H54 (cell line): ENCODE results near the gene THEM4.

Source experiments
- DNase-seq: peaks from one replicate; pipeline ENCODE4 v3.0.0; 2011; ENCODE audit warnings: low spot score, mixed read lengths; ENCODE audit not compliant: insufficient read length
- FAIRE-seq: peaks from 3 replicates; lab custom pipeline; 2011; peaks lifted over from hg19 to GRCh38; lab: Jason Lieb, UNC
- POLR2A ChIP-seq: IDR thresholded peaks from 2 replicates; pipeline ENCODE4 v1.6.1; 2011; ENCODE audit warnings: low read depth, mild to moderate bottlenecking, low read length

The THEM4 gene

DNA sequence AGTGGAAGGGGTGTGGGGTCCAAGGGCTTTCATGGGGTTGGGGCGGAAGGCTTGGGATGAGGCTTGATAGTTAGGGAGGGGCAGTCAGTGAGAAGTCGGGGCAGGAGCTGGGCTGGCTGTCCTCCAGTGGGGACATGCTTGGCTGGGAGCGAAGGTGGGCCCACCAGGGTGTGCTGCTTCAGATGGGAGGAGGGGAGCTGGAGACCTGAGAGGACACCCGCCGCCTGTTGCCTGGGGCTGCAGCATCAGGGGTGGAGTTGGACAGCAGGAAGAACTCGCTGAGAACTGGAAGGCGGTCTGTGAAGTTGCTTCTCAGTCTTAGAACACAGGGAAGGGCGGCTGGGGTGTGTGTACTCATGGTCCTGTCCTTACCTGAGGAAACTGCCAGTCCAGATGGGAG lies 57.4 kb downstream of the THEM4 start:
- FAIRE-seq (no peak), DNase-seq (no peak)
- TF ChIP-seq POLR2A = no peak

DNA sequence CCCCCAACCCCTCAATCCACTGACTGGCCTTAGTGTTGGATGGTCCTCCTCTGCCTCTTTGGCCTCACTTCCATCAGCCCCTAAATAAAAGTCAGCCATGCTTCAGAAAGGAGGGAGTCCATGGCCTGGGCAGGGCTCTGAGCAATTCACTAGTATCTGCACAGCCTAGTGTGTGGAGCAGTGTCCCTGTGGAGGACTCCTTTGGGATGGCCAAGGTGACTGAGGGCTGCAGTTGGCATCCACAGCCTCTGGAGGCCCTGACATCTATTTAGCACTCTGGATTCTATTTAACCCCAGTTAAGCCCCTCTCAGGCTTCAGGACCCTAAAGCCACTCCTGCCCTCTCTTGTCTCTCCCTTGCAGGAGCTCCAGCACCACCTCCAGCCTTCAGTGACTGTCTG lies 59.4 kb downstream of the THEM4 start:
- FAIRE-seq = no peak
- no peak for TF ChIP-seq POLR2A
- DNase-seq = no peak

DNA sequence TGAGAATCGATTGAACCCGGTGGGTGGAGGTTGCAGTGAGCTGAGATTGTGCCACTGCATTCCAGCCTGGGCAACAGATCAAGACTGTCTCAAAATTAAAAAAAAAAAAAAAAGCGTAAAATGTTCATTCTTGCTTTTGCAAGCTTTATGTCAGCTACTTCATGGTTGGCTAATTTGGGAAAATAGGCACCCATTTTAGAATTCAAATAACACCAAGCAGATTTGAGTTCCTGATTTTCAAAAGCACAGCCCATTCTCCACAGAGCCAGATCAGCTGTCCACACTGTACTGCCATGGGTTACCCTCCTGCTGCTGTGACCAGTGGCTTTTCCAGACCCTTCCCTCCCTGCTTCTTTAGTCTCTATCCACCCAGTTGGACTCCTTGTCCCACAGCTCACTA lies 60.2 kb downstream of the THEM4 start:
- DNase-seq (no peak), FAIRE-seq (no peak)
- TF ChIP-seq POLR2A = no peak

DNA sequence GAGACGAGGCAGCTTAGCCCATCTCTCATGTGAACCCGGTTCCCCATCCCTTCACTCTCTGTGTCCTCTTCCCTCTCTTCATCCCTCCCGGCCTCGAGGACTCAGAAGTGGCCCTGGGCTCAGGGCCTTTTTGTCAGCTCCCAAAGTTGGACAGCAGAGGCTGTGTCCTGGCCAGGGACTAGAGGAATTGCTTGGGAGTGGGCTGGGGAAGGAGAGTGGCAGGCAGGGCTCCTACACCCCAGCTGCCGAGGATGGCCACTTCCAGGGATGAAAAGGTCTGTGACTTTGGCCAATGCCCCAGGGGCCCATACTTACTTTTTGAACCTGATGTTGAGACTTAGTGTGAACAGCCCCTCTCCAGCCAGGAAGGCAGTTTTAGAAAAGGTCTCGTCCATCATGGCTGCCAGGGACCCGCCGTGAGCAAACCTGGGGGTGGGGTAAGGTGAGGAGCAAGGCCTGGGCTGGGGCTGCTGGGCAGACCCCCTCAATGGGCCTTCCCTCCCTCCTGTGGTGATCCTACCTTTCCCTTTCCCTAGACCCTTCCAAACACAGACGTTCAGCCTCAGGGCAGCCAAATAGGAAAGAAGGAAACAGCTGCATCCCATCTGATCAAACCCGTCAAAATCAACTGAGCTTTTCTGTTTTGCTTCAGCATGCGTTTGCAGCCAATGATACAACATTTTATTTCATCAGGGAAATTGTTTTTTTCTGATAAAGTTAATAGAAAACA lies 61.3 kb downstream of the THEM4 start:
- DNase-seq (no peak), FAIRE-seq (no peak)
- TF ChIP-seq POLR2A = no peak

DNA sequence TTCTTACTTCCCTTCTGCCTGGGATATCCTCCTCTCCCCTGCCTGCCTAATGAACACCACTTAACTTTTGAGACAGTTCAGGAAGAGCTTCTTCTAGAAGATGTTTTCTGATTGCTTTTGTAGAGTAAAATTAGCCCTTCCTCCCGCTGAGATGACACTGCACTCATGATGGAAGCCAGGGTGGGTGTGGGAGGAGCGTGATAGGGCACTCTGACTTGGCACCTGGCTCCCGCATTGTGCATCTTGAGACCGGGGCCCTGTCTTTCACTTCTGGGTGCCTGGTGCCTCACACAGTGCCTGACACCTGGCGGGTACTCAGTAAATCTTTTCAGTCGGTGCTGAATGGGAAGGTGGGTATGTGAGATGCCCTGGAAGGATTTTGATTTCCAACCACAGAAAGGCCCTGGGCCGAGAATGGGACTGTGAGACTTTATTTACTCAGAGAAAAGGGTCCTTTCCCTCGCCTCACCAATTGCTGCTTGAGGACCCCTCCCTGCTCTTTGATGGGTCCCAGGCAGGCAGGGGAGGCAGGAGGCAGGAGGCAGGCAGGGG lies 62.5 kb downstream of the THEM4 start:
- no peak for FAIRE-seq
- DNase-seq = no peak
- no peak for TF ChIP-seq POLR2A

DNA sequence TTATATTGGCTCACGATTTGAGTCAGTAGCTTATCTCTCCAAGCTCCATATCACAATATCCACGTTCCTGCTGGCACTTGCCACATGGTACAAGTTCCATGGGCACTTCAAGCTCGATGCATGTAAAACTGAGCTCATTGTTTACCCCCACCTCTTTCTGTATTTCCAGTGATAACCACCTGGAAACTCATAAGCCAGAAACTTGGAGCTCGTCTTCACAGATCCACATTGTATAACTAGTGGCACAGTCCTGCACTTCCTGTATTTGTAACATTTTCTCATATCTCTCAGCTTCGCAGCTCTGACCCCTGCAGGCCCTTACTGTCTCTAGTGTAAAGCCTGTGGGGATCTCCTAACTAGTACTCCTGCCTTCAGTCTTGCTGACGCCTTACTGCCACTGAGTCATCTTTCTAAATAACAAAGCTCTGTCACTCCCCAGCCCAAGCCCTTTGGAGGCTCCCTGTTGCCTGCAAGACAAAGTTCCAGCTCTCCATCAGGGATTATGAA lies 63.2 kb downstream of the THEM4 start:
- no peak for TF ChIP-seq POLR2A
- FAIRE-seq = no peak
- DNase-seq = no peak

DNA sequence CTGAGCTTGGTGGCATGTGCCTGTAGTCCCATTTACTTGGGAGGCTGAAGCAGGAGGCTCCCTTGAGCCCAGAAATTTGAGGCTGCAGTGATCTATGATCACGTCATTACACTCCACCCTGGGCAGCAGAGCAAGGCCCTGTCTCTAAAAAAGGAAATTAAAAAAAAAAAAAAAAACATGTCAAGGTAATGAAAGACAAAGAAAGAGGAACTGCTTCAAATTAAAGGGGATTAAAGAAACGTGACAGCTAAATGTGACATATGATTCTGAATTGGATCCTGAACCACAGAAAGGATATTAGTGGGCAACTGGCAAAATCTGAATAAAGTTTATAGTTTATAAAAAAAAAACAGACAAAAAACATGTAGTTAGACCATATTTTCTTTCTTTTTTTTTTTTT lies 65.9 kb downstream of the THEM4 start:
- FAIRE-seq (no peak), DNase-seq (no peak)
- TF ChIP-seq POLR2A = no peak

DNA sequence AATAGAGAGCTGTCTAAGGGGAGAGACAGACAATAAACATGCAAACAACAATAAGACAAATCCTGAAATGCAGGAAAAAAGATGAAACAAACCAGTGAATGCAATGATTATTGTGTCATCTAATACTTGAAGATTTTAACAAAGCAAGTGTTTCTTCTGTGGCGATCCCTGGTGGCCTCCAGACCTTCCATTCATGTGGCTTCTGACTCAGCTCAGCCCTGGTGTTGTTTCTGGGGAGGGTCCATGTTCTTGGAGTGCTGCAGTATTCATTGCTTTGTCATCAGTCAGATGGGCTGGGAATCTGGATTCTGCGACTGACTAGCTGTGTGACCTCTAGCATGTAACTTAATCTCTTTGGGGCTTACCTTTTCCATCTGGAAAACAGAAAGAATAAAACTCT lies 68.2 kb downstream of the THEM4 start:
- DNase-seq = no peak
- TF ChIP-seq POLR2A = no peak
- no peak for FAIRE-seq

DNA sequence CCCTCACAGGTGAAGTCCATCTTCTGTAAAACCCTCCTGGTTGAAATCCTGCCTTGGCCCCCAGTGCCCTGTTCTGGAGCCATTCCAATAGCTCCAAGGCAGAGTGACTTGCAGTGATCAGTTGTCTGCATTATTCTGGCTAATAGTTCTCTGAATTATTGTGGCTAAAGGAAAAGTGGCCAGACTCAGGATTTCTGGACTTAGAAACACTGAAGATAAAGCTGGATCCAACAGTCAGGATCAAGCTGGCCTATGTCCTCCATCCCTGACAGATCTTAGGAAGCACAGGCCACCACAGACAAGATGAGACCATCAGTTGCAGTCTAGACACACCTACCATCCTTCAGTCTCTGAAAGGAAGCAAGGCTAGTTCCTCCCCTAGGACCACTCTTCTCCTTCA lies 68.9 kb downstream of the THEM4 start:
- FAIRE-seq = no peak
- no peak for DNase-seq
- no peak for TF ChIP-seq POLR2A

DNA sequence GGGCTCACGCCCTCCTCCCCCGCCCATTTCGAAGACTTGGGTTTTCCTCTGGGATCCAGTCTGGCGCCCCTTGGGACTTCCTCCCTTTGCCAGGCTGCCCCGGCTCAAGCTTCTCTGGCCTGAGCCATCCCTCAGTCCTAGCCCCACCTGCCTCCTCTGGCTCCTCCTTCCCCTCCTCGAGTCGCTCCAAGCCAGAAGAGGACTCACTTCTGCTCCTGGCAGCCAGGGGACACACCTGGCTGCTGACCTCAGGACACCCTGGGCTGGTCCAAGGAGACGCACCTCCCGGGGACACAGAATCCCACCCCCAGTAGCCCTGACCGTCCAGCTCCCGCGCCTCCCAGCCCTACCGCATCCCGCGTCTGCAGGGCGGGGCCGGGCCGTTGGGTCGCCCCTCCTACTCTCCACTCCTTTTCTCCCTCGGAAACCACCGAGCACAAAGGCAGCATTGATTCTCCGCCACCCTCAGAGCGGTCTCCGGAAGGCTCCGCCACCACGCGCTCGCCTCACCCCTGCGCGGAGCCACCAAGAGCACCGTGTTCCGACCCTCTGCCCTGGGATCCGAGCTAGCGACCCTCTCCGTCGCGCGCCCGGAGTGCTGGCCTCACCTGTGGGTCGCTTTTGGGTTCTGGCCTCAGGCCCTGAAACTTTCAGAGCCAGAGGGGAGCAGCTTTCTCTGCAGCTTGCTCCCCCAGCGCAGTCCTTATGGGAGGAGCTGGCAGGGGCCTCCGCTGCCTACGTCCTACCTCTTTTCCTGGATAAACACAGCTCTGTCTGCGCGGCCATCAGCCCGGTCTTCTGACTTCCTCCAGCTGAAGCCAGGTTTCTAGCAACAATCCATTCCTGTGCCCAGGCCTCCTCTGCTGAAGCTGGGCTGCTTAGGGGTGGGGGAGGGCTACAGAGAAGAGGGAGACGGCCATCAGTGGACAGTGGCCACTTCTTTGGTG lies 69.6 kb downstream of the THEM4 start, which contains the start of gene C2CD4D:
C2CD4D (minus strand) TSS at position 364 of the 947 bp plus-strand sequence. CDS start 831 bp downstream, outside the sequence.
- peak; percentile 85; the same call in 1 of the 2 replicates for TF ChIP-seq POLR2A
- no peak for FAIRE-seq
- DNase-seq = no peak

DNA sequence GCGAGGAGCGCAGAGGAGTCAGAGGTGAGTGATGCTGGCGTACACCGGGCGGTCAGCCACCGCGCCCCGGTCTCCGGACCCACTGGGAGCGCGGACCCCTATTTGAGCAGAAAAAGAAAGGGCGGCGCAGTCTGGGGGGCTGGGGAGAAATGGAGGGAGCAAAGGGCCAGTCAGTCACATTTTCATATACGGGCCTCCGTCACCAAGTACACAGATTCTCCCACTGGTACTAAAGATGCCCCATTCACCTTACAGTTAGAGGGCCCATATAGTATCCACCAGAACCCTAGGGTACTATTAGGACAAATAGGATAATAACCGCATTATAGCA lies 70.3 kb downstream of the THEM4 start:
- TF ChIP-seq POLR2A = no peak
- FAIRE-seq = no peak

DNA sequence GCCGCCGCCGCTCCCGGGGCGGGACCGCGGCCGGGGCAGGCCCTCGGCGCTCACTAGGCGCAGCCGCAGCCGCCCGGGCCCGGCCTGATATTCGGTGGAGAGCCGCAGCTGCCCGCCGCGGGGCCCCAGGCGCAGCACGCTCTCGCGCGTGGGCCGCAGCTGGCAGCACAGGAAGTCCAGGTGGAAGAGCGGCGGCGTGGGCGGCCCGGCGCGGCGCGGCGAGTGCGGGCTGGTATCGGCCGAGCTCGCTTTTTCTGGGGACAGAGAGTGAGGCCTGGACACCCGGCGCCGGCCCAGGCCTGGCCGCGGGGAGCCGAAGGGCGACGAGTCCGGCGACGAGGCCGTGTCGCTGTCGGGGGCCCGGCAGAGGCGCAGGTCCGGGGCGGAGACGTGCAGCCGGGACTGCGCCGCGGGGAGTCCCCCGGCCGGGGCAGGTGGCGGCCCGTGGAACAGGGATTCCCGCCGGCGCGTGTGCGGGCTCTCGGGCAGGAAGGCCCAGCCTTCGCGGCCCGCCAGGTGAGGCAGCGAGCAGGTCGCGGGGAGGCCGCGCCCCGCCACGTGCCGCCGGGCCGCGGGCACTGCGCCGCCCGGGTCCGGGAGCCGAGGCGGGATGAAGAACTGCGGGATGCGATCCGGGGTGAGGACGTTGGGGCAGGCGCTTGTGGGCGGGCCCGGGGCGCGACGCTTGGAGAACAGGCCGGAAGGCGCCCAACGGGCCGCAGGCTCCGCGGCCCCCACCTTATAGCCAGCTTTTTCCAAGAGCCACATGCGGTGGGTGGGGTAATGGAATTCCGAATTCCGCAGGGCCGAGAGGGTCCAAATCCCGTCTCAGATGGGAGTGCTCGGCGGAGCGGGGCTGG lies 70.9 kb downstream of the THEM4 start:
- no peak for TF ChIP-seq POLR2A
- DNase-seq (no peak), FAIRE-seq (no peak)

More for the DNA sequence above, 70.3 kb downstream of the THEM4 start:
- no peak for DNase-seq

DNA sequence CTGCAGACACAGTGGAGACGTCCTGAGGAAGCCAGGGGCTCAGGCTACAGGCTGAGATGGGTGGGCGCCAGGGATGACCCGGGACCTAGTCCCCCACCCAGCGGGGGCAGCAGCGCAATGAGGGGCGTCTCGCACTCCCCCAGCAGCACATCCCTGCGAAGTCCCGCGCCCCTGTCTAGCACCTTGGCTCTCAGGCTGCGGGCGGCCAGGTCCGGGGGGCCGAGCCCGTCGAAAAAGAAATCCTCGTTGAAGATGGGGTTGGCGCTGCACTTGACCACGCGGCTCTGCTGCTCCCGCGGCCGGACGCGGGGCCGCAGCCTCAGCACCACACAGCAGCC lies 71.5 kb downstream of the THEM4 start:
- no peak for DNase-seq
- FAIRE-seq = no peak
- no peak for TF ChIP-seq POLR2A
